Caco-2 (cell line): ENCODE measurements around the gene APOBEC3C. TPM values are rescaled to one million over a fixed set of nuclear protein-coding genes. Genes with fewer than 3 reads are reported as not detected.

ENCODE experiments used
- BruUV-seq: library from RNA; stranded (reverse); fragments of 400-500 nt; replicated peaks from 2 replicates; lab custom pipeline; 2021; lab: Mats Ljungman, UMichigan
- CTCF ChIA-PET: fragments of 300-600 bp; sonication (Branson Sonifier 250); formaldehyde crosslinking; loops from one replicate; lab custom pipeline; 2022; ENCODE audit warnings: antibody characterized with exemption; lab: Charles Lee
- POLR2A ChIA-PET: fragments of 300-600 bp; sonication (Branson Sonifier 250); formaldehyde crosslinking; loops from one replicate; lab custom pipeline; 2022; ENCODE audit warnings: antibody characterized with exemption; lab: Charles Lee
- DNase-seq, 2 experiments: peaks; one replicate each; pipeline versions ENCODE4 v3.0.0 to v3.0.0-alpha.2; 2020 to 2022
- H3K27me3 ChIP-seq: replicated peaks from 2 replicates; pipeline ENCODE4 v1.6.0; 2011; ENCODE audit warnings: low read length; ENCODE audit not compliant: control insufficient read depth, insufficient read depth
- H3K36me3 ChIP-seq: 2 replicates; pipeline ENCODE4 v1.5.1; 2011; ENCODE audit warnings: low read length; ENCODE audit not compliant: control insufficient read depth, insufficient read depth
- H3K4me1 ChIP-seq: fragments of 250-450 bp; sonication (Bioruptor Pico); 2 replicates; pipeline ENCODE4 v1.5.1; 2020; ENCODE audit warnings: mild to moderate bottlenecking
- H3K4me3 ChIP-seq: 2 replicates; pipeline ENCODE4 v1.5.1; 2011; ENCODE audit warnings: low read depth, mild to moderate bottlenecking, control low read depth, low read length
- H3K9me3 ChIP-seq: fragments of 250-450 bp; sonication (Bioruptor Pico); 2 replicates; pipeline ENCODE4 v1.5.1; 2020; ENCODE audit warnings: mild to moderate bottlenecking, moderate library complexity
- H3K27ac Mint-ChIP-seq: one replicate; pipeline ENCODE4 v1.8.0; 2022; ENCODE audit warnings: mixed read lengths; ENCODE audit not compliant: unreplicated experiment
- H3K27me3 Mint-ChIP-seq: one replicate; pipeline ENCODE4 v1.8.0; 2022; ENCODE audit warnings: mixed read lengths; ENCODE audit not compliant: insufficient read depth, unreplicated experiment
- H3K36me3 Mint-ChIP-seq: one replicate; pipeline ENCODE4 v1.8.0; 2022; ENCODE audit warnings: mild to moderate bottlenecking, mixed read lengths; ENCODE audit not compliant: insufficient read depth, unreplicated experiment
- H3K4me1 Mint-ChIP-seq: one replicate; pipeline ENCODE4 v1.8.0; 2022; ENCODE audit warnings: low read depth, mixed read lengths; ENCODE audit not compliant: unreplicated experiment
- H3K4me3 Mint-ChIP-seq: one replicate; pipeline ENCODE4 v1.8.0; 2022; ENCODE audit warnings: mild to moderate bottlenecking, moderate library complexity, mixed read lengths; ENCODE audit not compliant: unreplicated experiment
- H3K9me3 Mint-ChIP-seq: one replicate; pipeline ENCODE4 v1.8.0; 2022; ENCODE audit warnings: mixed read lengths; ENCODE audit not compliant: unreplicated experiment
- CTCF ChIP-seq, 2 experiments: fragments of 200-600 bp in 1 of 2; IDR thresholded peaks; 1 replicate in 1 of 2; 2 replicates in 1 of 2; pipeline versions ENCODE4 v1.5.1 to v1.8.0; 2011 to 2022; ENCODE audit warnings: antibody characterized with exemption in 1 of 2, control low read depth in 1 of 2, inconsistent platforms in 1 of 2, low read depth in 1 of 2, low read length in 1 of 2, mild to moderate bottlenecking in 1 of 2, moderate library complexity in 1 of 2; ENCODE audit not compliant: insufficient read depth in 1 of 2, severe bottlenecking in 1 of 2, unreplicated experiment in 1 of 2
- intact Hi-C: fragments of 100-400 bp; cut with micrococcal nuclease; formaldehyde crosslinking; loops from one replicate; pipeline ENCODE4 v1.10.0; 2022; ENCODE audit not compliant: unreplicated experiment
- total RNA-seq: library from RNA; stranded (reverse); gene quantifications from 2 replicates; pipeline ENCODE4 v1.2.3, GENCODE V29; 2022

Gene APOBEC3C
- total RNA-seq, 1 experiment from 2014 or later = 25.1 TPM

GRCh38 chr22:38967451-38968450, 46.3 kb upstream of the APOBEC3C start:
- Mint-ChIP-seq H3K27ac (no peak overlapping the region), H3K27me3 (no peaks in the 10 kb centered on the region), H3K4me1 (peaks cover 13% of the 10 kb centered on the region), H3K36me3 (peaks cover 5% of the 10 kb centered on the region), H3K4me3 (no peak overlapping the region), H3K9me3 (no peaks in the 10 kb centered on the region)
- H3K27me3 ChIP-seq = no peaks in the 10 kb centered on the region
- POLR2A ChIA-PET = no interaction called here
- peaks cover 19% of the 10 kb centered on the region for H3K4me1 ChIP-seq
- no peak overlapping the region for H3K4me3 ChIP-seq
- H3K36me3 ChIP-seq = no peaks in the 10 kb centered on the region
- no TSS peak for BruUV-seq
- H3K9me3 ChIP-seq = no peaks in the 10 kb centered on the region
- CTCF ChIA-PET = no interaction called here
- intact Hi-C loops = no loop called here
- DNase-seq = no peak
- TF ChIP-seq CTCF (IDR thresholded peaks at IDR 0.05; ENCODE audit: insufficient read depth in 1 of 2, low read depth in 1 of 2, low read length in 1 of 2, severe bottlenecking in 1 of 2, unreplicated experiment in 1 of 2) = no peak

GRCh38 chr22:38968801-38969200, 45.3 kb upstream of the APOBEC3C start:
- ChIA-PET CTCF (interaction anchor here (0.9 kb wide), 1 partner anchor 44 kb away, joined by 3 read pairs; no protein-coding TSS in a partner anchor), POLR2A (no interaction called here)
- H3K27me3 ChIP-seq = no peaks in the 10 kb centered on the region
- no TSS peak for BruUV-seq
- no peak for DNase-seq
- H3K9me3 ChIP-seq = no peaks in the 10 kb centered on the region
- no peak overlapping the region for H3K4me3 Mint-ChIP-seq
- intact Hi-C loops = no loop called here
- no peak for TF ChIP-seq CTCF (IDR thresholded peaks at IDR 0.05; ENCODE audit: insufficient read depth in 1 of 2, low read depth in 1 of 2, low read length in 1 of 2, severe bottlenecking in 1 of 2, unreplicated experiment in 1 of 2)
- H3K4me1 Mint-ChIP-seq = peaks cover 10% of the 10 kb centered on the region
- H3K36me3 Mint-ChIP-seq = peaks cover 5% of the 10 kb centered on the region
- H3K4me1 ChIP-seq = peaks cover 15% of the 10 kb centered on the region
- no peaks in the 10 kb centered on the region for H3K36me3 ChIP-seq
- H3K9me3 Mint-ChIP-seq = no peaks in the 10 kb centered on the region
- H3K27me3 Mint-ChIP-seq = no peaks in the 10 kb centered on the region
- no peak overlapping the region for H3K4me3 ChIP-seq
- H3K27ac Mint-ChIP-seq = no peak overlapping the region

DNA sequence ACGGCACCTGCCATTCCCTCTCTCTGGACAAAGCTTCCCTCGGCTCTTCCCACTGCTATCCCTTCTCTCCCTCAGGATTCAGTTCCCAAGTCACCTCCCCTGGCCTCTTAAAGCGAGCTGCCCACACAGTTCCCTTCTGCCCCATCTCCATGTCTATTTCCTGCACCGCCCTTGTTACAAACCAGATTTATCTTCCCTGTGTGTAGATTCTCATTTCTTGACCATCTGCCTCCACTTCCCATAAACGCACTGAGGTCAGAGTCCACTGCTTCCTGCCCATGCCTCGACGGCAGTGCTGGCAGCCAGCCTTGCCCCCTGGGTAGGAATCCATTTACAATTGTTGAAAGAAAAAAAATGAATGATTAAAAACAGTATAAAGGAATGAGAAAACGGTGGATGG, 43.5 kb upstream of the APOBEC3C start:
- Histone ChIP-seq H3K9me3 (no peaks in the 10 kb centered on the region), H3K27me3 (no peaks in the 10 kb centered on the region), H3K4me1 (no peaks in the 10 kb centered on the region), H3K36me3 (no peaks in the 10 kb centered on the region), H3K4me3 (no peak overlapping the region)
- no peak for DNase-seq
- ChIA-PET POLR2A (no interaction called here), CTCF (interaction anchor here (0.9 to 1.2 kb wide), 2 partner anchors 9 to 100 kb away, joined by 3 read pairs; no protein-coding TSS in a partner anchor)
- BruUV-seq = no TSS peak
- intact Hi-C loops = no loop called here
- Mint-ChIP-seq H3K27ac (no peak overlapping the region), H3K9me3 (no peaks in the 10 kb centered on the region), H3K4me1 (peaks cover 2% of the 10 kb centered on the region), H3K36me3 (peaks cover 5% of the 10 kb centered on the region), H3K4me3 (no peak overlapping the region), H3K27me3 (no peaks in the 10 kb centered on the region)
- TF ChIP-seq CTCF (IDR thresholded peaks at IDR 0.05; ENCODE audit: insufficient read depth in 1 of 2, low read depth in 1 of 2, low read length in 1 of 2, severe bottlenecking in 1 of 2, unreplicated experiment in 1 of 2) = no peak
